CD4-positive, CD25-positive, alpha-beta regulatory T cell (primary cell): ENCODE results near the gene CRP. TPM values are rescaled to one million over a fixed set of nuclear protein-coding genes. Genes with fewer than 3 reads are reported as not detected.
"Not testable (repeated sequence)": the region's sequence is repeated elsewhere in the genome, so short reads cannot be mapped to it uniquely, and the experiment has no call there.

Experiments used
- ATAC-seq, 2 donors: fragments of 150-1000 bp; cut with Tn5 transposase; one replicate each; pipeline ENCODE4 v1.10.0; 2021; ENCODE audit warnings: low read depth in 2 of 2, moderate number of reproducible peaks in 2 of 2, moderate library complexity in 1 of 2
- DNase-seq, 3 donors: peaks; one replicate each; pipeline versions ENCODE4 v3.0.0 to v3.0.0-alpha.2; 2012 to 2022; ENCODE audit warnings: mixed read lengths in 1 of 3
- H3K27ac ChIP-seq: one replicate; pipeline ENCODE4 v1.7.0; 2013; ENCODE audit warnings: mild to moderate bottlenecking, low read length; ENCODE audit not compliant: insufficient read depth, poor library complexity, severe bottlenecking
- H3K27me3 ChIP-seq: one replicate; pipeline ENCODE4 v1.7.0; 2013; ENCODE audit warnings: low read length; ENCODE audit not compliant: control insufficient read depth, insufficient read depth
- H3K36me3 ChIP-seq: one replicate; pipeline ENCODE4 v1.7.0; 2013; ENCODE audit warnings: mild to moderate bottlenecking, low read length, moderate library complexity; ENCODE audit not compliant: control insufficient read depth, insufficient read depth
- H3K4me1 ChIP-seq: 2 replicates; pipeline ENCODE4 v1.7.0; 2013; ENCODE audit warnings: mild to moderate bottlenecking, low read length; ENCODE audit not compliant: insufficient read depth, control insufficient read depth, poor library complexity, severe bottlenecking
- H3K4me3 ChIP-seq: one replicate; pipeline ENCODE4 v1.7.0; 2013; ENCODE audit warnings: low read depth, mild to moderate bottlenecking, low read length, moderate library complexity
- H3K9me3 ChIP-seq, 2 experiments: 1 replicate in 1 of 2; 2 replicates in 1 of 2; pipeline ENCODE4 v1.7.0; 2013; ENCODE audit warnings: low read length in 2 of 2, mild to moderate bottlenecking in 1 of 2, moderate library complexity in 1 of 2; ENCODE audit not compliant: control insufficient read depth in 2 of 2
- H3K27ac Mint-ChIP-seq, 3 donors: one replicate each; pipeline ENCODE4 v1.8.0; 2020 to 2022; ENCODE audit warnings: mild to moderate bottlenecking in 3 of 3, mixed read lengths in 3 of 3, moderate library complexity in 2 of 3
- H3K27me3 Mint-ChIP-seq: one replicate; pipeline ENCODE4 v1.8.0; 2022; ENCODE audit warnings: mild to moderate bottlenecking, mixed read lengths
- H3K36me3 Mint-ChIP-seq: one replicate; pipeline ENCODE4 v1.8.0; 2020; ENCODE audit warnings: mixed read lengths
- H3K4me1 Mint-ChIP-seq, 4 donors: one replicate each; pipeline ENCODE4 v1.8.0; 2020 to 2022; ENCODE audit warnings: mixed read lengths in 4 of 4, mild to moderate bottlenecking in 1 of 4
- H3K4me3 Mint-ChIP-seq, 4 donors: one replicate each; pipeline ENCODE4 v1.8.0; 2020 to 2022; ENCODE audit warnings: mild to moderate bottlenecking in 4 of 4, mixed read lengths in 4 of 4, moderate library complexity in 3 of 4
- H3K9me3 Mint-ChIP-seq, 7 donors: one replicate each; pipeline ENCODE4 v1.8.0; 2020 to 2022; ENCODE audit warnings: mixed read lengths in 7 of 7, mild to moderate bottlenecking in 3 of 7, moderate library complexity in 2 of 7
- polyA plus RNA-seq, 4 donors: library from polyadenylated mRNA; unstranded; fragments of 300-500 nt; fragmentation: Illumina TruSeq; gene quantifications; one replicate each; pipeline ENCODE4 v1.2.3, GENCODE V29; 2021
- total RNA-seq: library from RNA; stranded (reverse); gene quantifications from one replicate; pipeline ENCODE4 v1.2.3, GENCODE V29; 2022

CRP gene
- total and polyA plus RNA-seq, 5 donors from 2014 or later = not detected

DNA sequence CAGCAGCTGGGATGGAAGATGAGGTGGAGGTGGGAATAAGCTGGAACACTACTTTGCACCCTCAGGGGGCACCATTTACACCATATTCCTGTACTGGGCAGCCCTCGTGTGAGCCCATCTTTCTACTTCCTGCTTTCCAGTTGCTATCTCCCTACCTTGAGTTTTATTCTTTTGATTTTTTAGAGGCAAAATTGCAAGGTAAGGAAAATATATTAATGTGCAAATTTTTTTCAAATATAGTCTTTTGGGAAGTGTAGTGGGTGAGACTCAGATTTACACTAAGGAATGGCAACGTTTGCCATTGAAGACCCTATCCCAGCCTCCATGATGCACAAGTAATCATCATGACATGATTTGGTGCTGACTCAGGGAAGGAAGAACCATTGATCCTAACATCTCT lies 35.2 kb upstream of the CRP start:
- H3K9me3 ChIP-seq = no peaks in the 10 kb centered on the region
- DNase-seq = no peak
- H3K4me3 ChIP-seq = no peak overlapping the region
- no peaks in the 10 kb centered on the region for H3K36me3 Mint-ChIP-seq
- H3K27me3 Mint-ChIP-seq = peaks cover 23% of the 10 kb centered on the region
- H3K9me3 Mint-ChIP-seq = peaks cover 0 to 2% (median 0%) of the 10 kb centered on the region in 7 donors
- H3K27ac ChIP-seq = no peak overlapping the region
- no peaks in the 10 kb centered on the region for H3K36me3 ChIP-seq
- no peak for ATAC-seq
- no peak overlapping the region for H3K27ac Mint-ChIP-seq
- H3K27me3 ChIP-seq = peaks cover 2% of the 10 kb centered on the region
- H3K4me3 Mint-ChIP-seq = no peak overlapping the region
- H3K4me1 Mint-ChIP-seq = peaks cover 0 to 2% (median 0%) of the 10 kb centered on the region in 4 donors
- no peaks in the 10 kb centered on the region for H3K4me1 ChIP-seq

DNA sequence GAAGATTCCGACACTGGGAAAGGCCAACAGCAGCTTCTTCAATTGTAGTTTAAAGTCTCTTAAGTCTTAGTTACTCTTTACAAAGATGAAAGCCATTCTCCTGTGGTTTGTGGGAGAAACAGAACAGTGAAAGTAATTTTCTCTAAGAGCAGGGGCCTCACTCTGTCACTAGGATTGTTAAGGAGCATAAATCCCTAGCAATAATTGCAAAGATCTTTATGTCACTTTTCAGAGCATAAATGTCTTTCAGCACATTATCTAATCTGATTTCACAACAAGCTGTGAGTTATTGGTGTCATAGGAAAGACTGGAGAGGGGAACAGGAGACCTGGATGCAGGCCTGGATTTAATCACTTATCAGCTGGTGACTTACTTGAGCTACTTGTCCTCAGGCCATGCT lies 34.0 kb upstream of the CRP start:
- Histone ChIP-seq H3K36me3 (no peaks in the 10 kb centered on the region), H3K4me1 (no peaks in the 10 kb centered on the region), H3K9me3 (no peaks in the 10 kb centered on the region), H3K4me3 (no peak overlapping the region), H3K27me3 (peaks cover 2% of the 10 kb centered on the region), H3K27ac (no peak overlapping the region)
- H3K36me3 Mint-ChIP-seq = no peaks in the 10 kb centered on the region
- no peak for ATAC-seq
- peaks cover 0 to 2% (median 0%) of the 10 kb centered on the region in 4 donors for H3K4me1 Mint-ChIP-seq
- H3K9me3 Mint-ChIP-seq = peaks cover 0 to 2% (median 0%) of the 10 kb centered on the region in 7 donors
- no peak overlapping the region for H3K4me3 Mint-ChIP-seq
- DNase-seq = no peak
- peaks cover 21% of the 10 kb centered on the region for H3K27me3 Mint-ChIP-seq
- no peak overlapping the region for H3K27ac Mint-ChIP-seq

DNA sequence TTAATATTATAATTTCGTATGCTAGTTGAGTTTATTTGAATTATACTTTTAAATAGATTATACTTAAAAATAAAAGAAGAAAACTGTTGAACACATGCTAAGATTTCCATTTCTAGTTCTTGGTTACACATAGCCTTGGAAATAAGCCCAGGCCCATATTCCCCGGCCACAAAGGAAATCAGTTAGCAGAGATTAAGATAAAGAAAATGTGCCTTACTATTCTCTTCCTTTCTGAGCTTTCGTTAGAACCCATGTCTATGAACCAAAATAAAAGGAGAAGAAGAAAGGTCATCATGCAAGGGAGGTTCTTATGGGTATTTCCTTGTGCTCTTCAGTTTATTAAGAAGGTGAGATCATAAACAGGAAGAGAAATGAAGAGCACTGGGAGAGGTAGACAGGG lies 32.3 kb upstream of the CRP start:
- no peak for DNase-seq
- H3K4me1 ChIP-seq = no peaks in the 10 kb centered on the region
- no peak for ATAC-seq
- no peak overlapping the region for H3K27ac ChIP-seq
- H3K27ac Mint-ChIP-seq = no peak overlapping the region
- H3K27me3 Mint-ChIP-seq = peaks cover 20% of the 10 kb centered on the region
- peaks cover 0 to 2% (median 0%) of the 10 kb centered on the region in 4 donors for H3K4me1 Mint-ChIP-seq
- peaks cover 2% of the 10 kb centered on the region for H3K27me3 ChIP-seq
- no peaks in the 10 kb centered on the region for H3K36me3 ChIP-seq
- no peak overlapping the region for H3K4me3 ChIP-seq
- H3K36me3 Mint-ChIP-seq = no peaks in the 10 kb centered on the region
- H3K4me3 Mint-ChIP-seq = no peak overlapping the region
- H3K9me3 ChIP-seq = no peaks in the 10 kb centered on the region
- H3K9me3 Mint-ChIP-seq = peaks cover 0 to 7% (median 2%) of the 10 kb centered on the region in 7 donors

DNA sequence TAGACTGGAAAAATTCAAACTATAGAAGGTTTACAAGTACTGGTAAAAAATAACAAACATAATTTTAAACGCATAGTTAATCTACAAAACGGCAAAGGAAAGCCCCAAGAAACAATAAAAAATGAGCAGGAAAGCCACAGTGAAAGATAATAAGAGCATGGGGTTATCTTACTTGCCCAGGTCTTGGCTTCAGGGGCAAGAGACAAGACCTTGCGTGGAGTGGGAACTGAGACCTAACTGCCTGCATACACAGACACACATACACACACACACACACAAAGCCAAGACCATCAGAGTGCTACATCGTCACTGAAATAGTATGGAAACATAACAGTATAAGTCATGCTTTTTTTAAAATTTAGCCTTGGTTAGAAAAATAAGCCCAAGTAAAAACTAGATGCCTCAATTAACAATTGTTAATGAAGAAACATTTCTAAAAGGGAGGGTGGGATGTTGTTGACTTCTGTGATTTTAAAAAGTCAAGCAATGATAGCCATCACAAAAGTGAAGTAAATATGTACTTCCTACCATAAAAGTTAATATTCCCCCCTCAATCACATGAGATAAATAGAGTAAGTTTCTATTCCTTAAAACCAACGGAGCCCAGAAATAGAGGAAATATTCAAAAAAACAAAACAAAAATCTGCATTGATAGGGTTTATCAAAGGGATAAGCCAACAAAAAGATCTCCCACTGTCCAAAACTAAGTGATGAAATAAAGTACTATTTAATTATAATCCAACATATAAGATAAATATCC lies 29.4 kb upstream of the CRP start:
- no peaks in the 10 kb centered on the region for H3K4me1 ChIP-seq
- DNase-seq (no peak), ATAC-seq (no peak)
- H3K27ac ChIP-seq = no peak overlapping the region
- no peak overlapping the region for H3K27ac Mint-ChIP-seq
- peaks cover 0 to 2% (median 0%) of the 10 kb centered on the region in 4 donors for H3K4me1 Mint-ChIP-seq
- no peaks in the 10 kb centered on the region for H3K36me3 ChIP-seq
- H3K4me3 Mint-ChIP-seq = no peak overlapping the region
- H3K4me3 ChIP-seq = no peak overlapping the region
- no peaks in the 10 kb centered on the region for H3K9me3 ChIP-seq
- peaks cover 26% of the 10 kb centered on the region for H3K27me3 Mint-ChIP-seq
- peaks cover 0 to 7% (median 0%) of the 10 kb centered on the region in 7 donors for H3K9me3 Mint-ChIP-seq
- peaks cover 2% of the 10 kb centered on the region for H3K27me3 ChIP-seq
- H3K36me3 Mint-ChIP-seq = no peaks in the 10 kb centered on the region

DNA sequence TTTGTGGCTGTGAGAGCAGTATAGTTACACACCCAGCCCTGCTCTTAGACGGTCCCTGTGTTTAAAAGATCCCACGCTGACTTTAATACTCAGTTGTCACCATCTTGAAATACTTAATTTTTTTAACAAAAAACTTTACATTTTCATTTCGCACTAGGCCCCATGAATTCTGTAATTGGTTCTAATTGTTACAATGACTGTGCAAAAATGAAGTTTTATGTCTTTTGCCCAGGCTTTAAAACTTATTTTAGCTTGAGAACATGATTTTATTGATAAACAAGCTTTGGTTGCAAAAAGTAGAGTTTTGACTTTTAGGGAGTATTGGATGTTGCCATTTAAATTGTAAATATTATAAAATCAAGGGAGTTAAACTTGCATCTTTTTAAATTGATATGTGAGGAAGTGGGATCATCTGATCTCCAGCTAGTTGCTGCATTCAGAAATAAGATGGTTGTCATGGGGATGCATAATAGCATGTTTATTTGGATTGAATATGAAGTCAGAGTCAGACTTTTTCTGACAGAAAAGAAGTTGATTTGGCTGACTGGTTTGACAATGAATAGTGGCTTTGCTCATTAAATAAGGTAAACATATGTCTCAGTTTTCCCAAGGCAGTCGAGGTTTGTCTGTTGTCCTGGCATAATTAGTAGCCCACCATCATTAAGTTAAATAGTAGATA lies 23.0 kb upstream of the CRP start:
- peaks cover 0 to 5% (median 2%) of the 10 kb centered on the region in 7 donors for H3K9me3 Mint-ChIP-seq
- Histone ChIP-seq H3K36me3 (no peaks in the 10 kb centered on the region), H3K27me3 (no peaks in the 10 kb centered on the region), H3K4me1 (no peaks in the 10 kb centered on the region), H3K27ac (no peak overlapping the region), H3K9me3 (no peaks in the 10 kb centered on the region), H3K4me3 (no peak overlapping the region)
- H3K4me3 Mint-ChIP-seq = no peak overlapping the region
- ATAC-seq (no peak), DNase-seq (no peak)
- H3K27me3 Mint-ChIP-seq = peaks cover 22% of the 10 kb centered on the region
- H3K36me3 Mint-ChIP-seq = no peaks in the 10 kb centered on the region
- H3K4me1 Mint-ChIP-seq = no peaks in the 10 kb centered on the region
- H3K27ac Mint-ChIP-seq = no peak overlapping the region

DNA sequence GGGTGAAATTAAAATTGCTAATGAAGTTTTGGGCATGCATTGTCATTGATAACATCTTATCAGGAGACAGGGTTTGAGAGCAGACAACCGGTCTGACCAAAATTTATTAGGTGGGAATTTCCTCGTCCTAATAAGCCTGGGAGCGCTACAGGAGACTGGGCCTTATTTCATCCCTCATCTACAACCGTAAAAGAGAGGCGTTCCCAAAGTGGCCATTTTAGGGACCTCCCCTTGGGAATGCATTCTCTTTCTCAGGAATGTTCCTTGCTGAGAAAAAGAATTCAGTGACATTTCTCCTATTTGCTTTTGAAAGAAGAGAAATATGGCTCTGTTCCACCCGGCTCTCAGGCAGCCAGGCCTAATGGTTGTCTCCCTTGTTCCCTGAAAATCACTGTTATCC lies 8.8 kb upstream of the CRP start:
- not testable (repeated sequence) for H3K4me1 Mint-ChIP-seq, H3K36me3 Mint-ChIP-seq, ATAC-seq, H3K27ac ChIP-seq, H3K4me3 Mint-ChIP-seq, DNase-seq, H3K27ac Mint-ChIP-seq, H3K27me3 ChIP-seq, H3K36me3 ChIP-seq, H3K4me3 ChIP-seq, H3K4me1 ChIP-seq
- H3K27me3 Mint-ChIP-seq = peaks cover 15% of the 10 kb centered on the region
- peaks cover 6 to 13% of the 10 kb centered on the region in 2 experiments for H3K9me3 ChIP-seq
- H3K9me3 Mint-ChIP-seq = peaks cover 6 to 31% (median 13%) of the 10 kb centered on the region in 7 donors

DNA sequence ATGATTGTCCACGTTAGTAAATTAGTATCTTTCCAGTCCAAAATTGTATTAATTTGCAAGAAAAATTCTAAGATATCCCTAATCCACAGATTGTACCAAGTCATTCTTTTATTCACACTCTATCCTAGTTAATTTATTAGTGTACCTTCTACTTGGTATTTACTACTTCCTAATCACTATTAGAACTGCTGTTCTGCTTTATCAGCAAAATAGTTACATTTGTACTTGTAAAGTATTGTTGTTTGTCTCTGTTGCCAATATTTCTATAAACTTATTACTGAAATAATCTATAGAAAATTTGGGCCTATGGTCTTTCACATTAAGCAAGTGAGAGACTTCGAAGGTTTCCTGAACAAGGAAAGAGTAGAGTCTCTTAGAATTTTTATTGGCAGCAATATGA lies 5.6 kb upstream of the CRP start:
- no peak overlapping the region for H3K27ac ChIP-seq
- Mint-ChIP-seq H3K27ac (no peak overlapping the region), H3K27me3 (peaks cover 11% of the 10 kb centered on the region), H3K4me3 (no peak overlapping the region), H3K9me3 (peaks cover 6 to 42% (median 15%) of the 10 kb centered on the region in 7 donors), H3K36me3 (peaks cover 4% of the 10 kb centered on the region), H3K4me1 (no peaks in the 10 kb centered on the region)
- peaks cover 6 to 13% of the 10 kb centered on the region in 2 experiments for H3K9me3 ChIP-seq
- DNase-seq = no peak
- H3K4me1 ChIP-seq = no peaks in the 10 kb centered on the region
- ATAC-seq = no peak
- H3K27me3 ChIP-seq = peaks cover 5% of the 10 kb centered on the region
- no peak overlapping the region for H3K4me3 ChIP-seq
- H3K36me3 ChIP-seq = no peaks in the 10 kb centered on the region
